ENCODE results near the gene CLEC16A.

GRCh38 chr16:11215935-11216556 lies 271.7 kb downstream of the CLEC16A start:
- TF ChIP-seq, protein P1, sequence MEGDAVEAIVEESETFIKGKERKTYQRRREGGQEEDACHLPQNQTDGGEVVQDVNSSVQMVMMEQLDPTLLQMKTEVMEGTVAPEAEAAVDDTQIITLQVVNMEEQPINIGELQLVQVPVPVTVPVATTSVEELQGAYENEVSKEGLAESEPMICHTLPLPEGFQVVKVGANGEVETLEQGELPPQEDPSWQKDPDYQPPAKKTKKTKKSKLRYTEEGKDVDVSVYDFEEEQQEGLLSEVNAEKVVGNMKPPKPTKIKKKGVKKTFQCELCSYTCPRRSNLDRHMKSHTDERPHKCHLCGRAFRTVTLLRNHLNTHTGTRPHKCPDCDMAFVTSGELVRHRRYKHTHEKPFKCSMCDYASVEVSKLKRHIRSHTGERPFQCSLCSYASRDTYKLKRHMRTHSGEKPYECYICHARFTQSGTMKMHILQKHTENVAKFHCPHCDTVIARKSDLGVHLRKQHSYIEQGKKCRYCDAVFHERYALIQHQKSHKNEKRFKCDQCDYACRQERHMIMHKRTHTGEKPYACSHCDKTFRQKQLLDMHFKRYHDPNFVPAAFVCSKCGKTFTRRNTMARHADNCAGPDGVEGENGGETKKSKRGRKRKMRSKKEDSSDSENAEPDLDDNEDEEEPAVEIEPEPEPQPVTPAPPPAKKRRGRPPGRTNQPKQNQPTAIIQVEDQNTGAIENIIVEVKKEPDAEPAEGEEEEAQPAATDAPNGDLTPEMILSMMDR (conservative IDR thresholded peaks at IDR 0.05; ENCODE audit: low read depth in 2 of 2) = no peak
- TF ChIP-seq EZH2 (IDR thresholded peaks at IDR 0.05; ENCODE audit: low read depth, unreplicated experiment) = no peak
- TF ChIP-seq CREB1 (CRISPR knock-in tag; IDR thresholded peaks at IDR 0.05; ENCODE audit: low read depth) = no peak
- TF ChIP-seq NANOG (IDR thresholded peaks at IDR 0.05; ENCODE audit: borderline replicate concordance) = no peak
- TF ChIP-seq JUNB (IDR thresholded peaks at IDR 0.05; ENCODE audit: unreplicated experiment) = no peak
- no peak for TF ChIP-seq REST (IDR thresholded peaks at IDR 0.05; ENCODE audit: unreplicated experiment)
- TF ChIP-seq, protein P2, sequence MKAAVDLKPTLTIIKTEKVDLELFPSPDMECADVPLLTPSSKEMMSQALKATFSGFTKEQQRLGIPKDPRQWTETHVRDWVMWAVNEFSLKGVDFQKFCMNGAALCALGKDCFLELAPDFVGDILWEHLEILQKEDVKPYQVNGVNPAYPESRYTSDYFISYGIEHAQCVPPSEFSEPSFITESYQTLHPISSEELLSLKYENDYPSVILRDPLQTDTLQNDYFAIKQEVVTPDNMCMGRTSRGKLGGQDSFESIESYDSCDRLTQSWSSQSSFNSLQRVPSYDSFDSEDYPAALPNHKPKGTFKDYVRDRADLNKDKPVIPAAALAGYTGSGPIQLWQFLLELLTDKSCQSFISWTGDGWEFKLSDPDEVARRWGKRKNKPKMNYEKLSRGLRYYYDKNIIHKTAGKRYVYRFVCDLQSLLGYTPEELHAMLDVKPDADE (IDR thresholded peaks at IDR 0.05) = no peak
- no peak for TF ChIP-seq POLR2AphosphoS5 (IDR thresholded peaks at IDR 0.05; ENCODE audit: low read depth)
- no peak for TF ChIP-seq EZH2phosphoT487 (IDR thresholded peaks at IDR 0.05; ENCODE audit: unreplicated experiment)
- TF ChIP-seq ZNF331 (CRISPR knock-in tag; IDR thresholded peaks at IDR 0.05; ENCODE audit: low read depth) = no peak
- no peak for TF ChIP-seq ZNF114 (CRISPR knock-in tag; IDR thresholded peaks at IDR 0.05)

Data from GM23338 (cell line).